GM12873 (cell line): ENCODE results near the gene SSBP4.

Source experiments
- TF ChIP-seq, protein P1 (sequence below): IDR thresholded peaks from 2 replicates; pipeline ENCODE4 v1.5.1; 2012; ENCODE audit warnings: low read depth, mild to moderate bottlenecking, moderate library complexity, low read length, control low read depth; ENCODE audit not compliant: insufficient read depth; ENCODE audit errors: missing control alignments

The SSBP4 gene

DNA sequence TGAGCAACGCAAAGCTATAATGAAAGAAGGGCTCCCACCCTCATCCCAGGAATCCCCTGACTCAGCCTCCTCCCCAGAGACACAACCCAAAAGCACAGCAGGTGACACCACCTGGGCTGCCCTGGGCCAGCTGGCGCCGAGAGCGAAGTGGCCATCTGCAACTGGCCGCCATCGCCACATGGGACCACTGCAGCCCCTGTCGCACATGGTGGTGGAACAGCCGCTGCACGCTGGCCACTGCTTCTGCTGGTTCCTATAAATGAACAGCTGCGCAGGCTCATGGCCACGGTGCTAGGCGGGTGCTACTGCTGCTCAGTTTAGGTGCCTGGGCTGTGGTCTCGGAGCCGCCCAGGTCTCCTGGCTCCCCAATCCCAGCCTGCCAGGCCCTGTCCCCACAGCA, 30.4 kb downstream of the SSBP4 start:
- TF ChIP-seq, protein P1, sequence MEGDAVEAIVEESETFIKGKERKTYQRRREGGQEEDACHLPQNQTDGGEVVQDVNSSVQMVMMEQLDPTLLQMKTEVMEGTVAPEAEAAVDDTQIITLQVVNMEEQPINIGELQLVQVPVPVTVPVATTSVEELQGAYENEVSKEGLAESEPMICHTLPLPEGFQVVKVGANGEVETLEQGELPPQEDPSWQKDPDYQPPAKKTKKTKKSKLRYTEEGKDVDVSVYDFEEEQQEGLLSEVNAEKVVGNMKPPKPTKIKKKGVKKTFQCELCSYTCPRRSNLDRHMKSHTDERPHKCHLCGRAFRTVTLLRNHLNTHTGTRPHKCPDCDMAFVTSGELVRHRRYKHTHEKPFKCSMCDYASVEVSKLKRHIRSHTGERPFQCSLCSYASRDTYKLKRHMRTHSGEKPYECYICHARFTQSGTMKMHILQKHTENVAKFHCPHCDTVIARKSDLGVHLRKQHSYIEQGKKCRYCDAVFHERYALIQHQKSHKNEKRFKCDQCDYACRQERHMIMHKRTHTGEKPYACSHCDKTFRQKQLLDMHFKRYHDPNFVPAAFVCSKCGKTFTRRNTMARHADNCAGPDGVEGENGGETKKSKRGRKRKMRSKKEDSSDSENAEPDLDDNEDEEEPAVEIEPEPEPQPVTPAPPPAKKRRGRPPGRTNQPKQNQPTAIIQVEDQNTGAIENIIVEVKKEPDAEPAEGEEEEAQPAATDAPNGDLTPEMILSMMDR, result no peak

DNA sequence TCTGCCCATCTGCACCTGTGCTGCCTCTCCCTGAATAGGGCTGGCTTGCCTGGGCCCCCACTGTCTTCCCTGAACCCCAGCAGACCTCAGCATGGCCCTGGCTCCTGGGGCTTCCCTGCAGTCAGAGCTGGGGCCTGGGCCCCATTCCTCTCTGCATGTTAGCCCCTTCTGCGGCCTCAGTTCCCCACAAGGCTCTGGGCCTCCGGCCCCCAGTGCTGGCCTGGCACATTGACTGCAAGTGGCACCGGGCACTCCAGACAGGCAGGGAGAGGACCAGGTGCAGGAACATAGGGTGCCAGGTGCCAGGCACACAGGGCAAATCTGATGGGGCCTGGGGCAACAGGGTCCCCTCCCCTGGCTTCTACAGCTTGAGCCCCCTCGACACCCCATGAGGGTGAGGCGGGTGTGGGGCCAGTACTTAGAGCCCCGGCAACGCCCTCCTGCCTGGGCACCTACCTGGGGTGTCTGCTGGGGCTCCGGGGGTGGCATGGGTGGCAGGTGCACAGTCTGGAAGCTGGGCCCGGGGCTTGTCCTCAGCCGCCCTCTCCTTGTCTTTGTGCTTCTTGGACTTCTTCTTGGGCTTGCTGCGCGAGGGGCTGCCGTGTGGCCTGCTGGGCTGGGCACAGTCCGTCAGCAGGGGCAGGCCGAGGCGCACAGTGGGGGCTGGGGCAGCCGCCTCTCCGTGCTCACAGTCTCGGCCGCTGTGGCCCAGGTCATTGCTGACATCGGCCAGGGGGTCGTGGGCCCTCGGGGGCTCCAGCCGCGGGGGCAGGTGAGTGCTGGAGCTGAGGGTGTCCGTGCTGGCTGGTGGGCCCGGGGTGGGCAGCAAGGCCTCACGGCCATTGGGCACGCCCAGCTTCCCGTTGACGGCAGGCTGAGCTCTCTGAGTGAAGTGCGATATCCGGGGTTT, 31.1 kb downstream of the SSBP4 start:
- TF ChIP-seq, protein P1, result no peak

DNA sequence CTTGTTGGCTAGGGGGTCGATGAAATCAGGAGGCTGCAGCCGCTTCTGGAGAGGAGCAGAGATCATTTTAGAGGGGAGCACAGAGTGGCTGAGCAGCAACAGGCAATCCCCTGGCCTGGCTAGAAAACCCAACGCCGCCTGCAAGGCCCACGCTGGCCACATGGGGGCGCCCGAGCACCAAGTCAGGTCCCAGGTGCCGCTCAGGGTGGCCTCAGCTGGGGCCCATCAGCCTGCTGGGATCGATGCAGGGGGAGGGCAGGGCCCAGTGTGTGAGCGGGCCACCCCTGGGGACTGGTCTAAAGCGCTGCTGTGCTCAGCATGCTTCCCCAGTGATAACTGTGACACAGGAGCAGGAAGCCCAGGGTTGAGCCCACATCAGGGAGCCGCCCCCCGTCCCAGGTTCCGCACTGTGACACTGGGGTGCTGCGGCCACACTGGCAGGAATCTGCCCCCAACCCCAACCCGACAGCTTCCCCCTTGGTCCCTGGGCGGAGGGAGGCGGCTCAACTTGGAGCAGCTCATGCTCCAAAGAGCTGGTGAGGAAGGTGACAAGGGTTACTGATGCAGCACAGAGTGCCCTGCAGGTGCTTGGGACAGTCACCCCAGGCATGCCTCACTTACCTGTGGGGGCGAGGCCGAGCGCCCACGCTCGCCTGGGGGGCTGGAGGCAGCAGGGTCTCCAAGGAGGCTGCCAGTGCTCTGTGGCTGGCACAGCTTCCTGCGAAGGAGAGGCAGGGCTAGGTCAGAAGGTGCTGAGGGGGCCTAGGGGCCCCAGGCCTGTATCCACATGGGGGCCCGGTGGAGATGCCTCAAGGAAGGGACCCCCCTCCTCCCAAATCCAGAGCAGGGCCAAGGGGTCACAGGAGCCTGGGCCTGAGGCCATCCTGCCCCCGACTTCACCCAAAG, 32.0 kb downstream of the SSBP4 start:
- TF ChIP-seq, protein P1, result peak; percentile 99

DNA sequence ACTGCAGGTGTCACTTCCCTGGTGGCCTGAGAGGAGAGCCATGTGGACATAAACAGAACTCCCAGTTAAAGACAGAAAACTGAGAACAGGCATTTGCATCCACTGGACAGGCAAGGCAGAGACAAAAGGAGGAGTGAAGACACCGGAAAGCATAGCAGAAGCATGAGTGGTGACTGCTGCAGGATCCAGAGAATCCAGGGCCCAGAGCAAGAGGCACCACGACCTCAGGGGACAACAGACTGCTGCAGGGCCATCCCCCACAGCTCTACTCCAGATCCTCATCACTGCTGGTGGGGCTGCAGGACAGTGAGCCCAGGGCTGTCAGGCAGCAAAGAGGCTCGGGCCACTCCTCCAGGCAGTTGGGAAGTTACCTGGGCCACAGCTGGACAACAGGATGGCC, 33.2 kb downstream of the SSBP4 start:
- TF ChIP-seq, protein P1, result no peak

DNA sequence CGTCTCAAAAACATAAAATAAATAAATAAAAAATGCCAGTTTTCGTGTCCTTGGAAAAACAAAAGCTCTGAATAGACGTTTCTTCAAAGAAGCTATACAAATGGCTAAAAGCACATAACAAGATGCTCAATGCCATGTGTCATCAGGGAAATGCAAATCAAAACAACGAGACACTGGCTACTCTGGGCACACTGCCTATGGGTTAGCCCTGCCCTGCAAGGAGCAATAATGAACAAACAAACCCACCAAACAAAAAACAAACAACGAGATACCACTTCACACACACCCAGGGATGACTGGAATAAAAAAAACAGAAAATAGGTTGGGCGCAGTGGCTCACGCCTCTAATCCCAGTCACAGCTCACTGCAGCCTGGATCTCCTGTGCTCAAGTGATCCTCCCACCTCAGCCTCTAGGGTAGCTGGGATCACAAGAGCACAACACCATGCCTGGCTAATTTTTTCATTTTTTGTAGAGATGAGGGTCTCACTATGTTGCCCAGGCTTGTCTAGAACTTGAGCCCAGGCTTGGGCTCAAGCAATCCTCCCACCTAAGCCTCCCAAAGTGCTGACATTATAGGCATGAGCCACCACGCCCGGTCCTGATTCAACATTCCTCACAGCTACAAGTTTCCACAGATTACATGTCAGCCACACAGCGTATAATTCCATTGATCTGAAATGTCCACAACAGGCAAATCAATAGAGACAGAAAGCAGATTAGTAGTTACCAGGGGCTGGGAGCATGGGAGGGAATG, 34.2 kb downstream of the SSBP4 start:
- TF ChIP-seq, protein P1, result no peak

DNA sequence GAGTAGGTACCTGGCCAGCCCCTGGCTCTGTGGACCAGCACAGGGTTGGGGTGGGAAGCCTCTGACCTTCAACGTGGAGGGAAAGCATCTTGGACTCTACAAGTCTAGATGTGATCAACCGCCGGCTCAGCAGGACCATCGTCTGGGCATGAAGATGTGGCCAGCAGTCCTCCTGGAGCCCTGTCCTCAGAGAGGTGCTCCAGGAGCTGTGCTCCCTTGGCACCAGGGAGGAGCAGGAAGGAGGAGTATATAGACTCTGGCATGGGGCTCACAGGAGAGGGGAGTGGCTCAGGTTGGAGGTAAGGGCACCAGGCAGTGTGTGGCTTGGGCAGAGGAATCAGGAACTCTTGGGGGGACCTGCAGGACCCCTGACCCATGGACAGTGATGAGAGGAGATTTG, 37.1 kb downstream of the SSBP4 start:
- TF ChIP-seq, protein P1, result no peak
